ENCODE results near the gene HIGD1A. TPM values are rescaled to one million over a fixed set of nuclear protein-coding genes. Genes with fewer than 3 reads are reported as not detected.

HIGD1A gene
- total RNA-seq, 1 donor from 2014 or later: 173 TPM

GRCh38 chr3:42802876-42803413 is 1.3 kb downstream of the HIGD1A start:
- Histone ChIP-seq H3K4me3 (peak overlapping the region; percentile 77 to 90), H3K9me3 (no peaks in the 10 kb centered on the region), H3K27ac (peak overlapping the region; percentile 96), H3K36me3 (no peaks in the 10 kb centered on the region), H3K27me3 (no peaks in the 10 kb centered on the region), H3K4me1 (peaks cover 46% of the 10 kb centered on the region)
- TF ChIP-seq POLR2AphosphoS5 (IDR thresholded peaks at IDR 0.05; ENCODE audit: insufficient read depth in 1 of 2, low read depth in 1 of 2): no peak
- TF ChIP-seq CTCF (IDR thresholded peaks at IDR 0.05): no peak
- TF ChIP-seq POLR2A (IDR thresholded peaks at IDR 0.05): no peak
- DNase-seq (ENCODE audit: extremely low spot score in 2 of 2): no peak
- intact Hi-C loops (cut with DNase I): no loop called here

- H3K27ac ChIP-seq: peak overlapping the region; percentile 30
- no peaks in the 10 kb centered on the region for H3K27me3 ChIP-seq
- H3K4me1 ChIP-seq: peaks cover 46% of the 10 kb centered on the region
- intact Hi-C loops (cut with DNase I): no loop called here
- no peaks in the 10 kb centered on the region for H3K36me3 ChIP-seq
- no peak overlapping the region for H3K4me3 ChIP-seq
- TF ChIP-seq POLR2AphosphoS5 (IDR thresholded peaks at IDR 0.05; ENCODE audit: insufficient read depth in 1 of 2, low read depth in 1 of 2) (no peak), POLR2A (IDR thresholded peaks at IDR 0.05) (no peak)
- H3K9me3 ChIP-seq: no peaks in the 10 kb centered on the region
- DNase-seq (ENCODE audit: extremely low spot score in 2 of 2): no peak
These were observed 2.5 kb downstream of the HIGD1A start for GRCh38 chr3:42801784-42802183.

- no peak overlapping the region for H3K27ac ChIP-seq
- intact Hi-C loops (cut with DNase I): no loop called here
- TF ChIP-seq POLR2A (IDR thresholded peaks at IDR 0.05) (no peak), CTCF (IDR thresholded peaks at IDR 0.05) (no peak), POLR2AphosphoS5 (IDR thresholded peaks at IDR 0.05; ENCODE audit: insufficient read depth in 1 of 2, low read depth in 1 of 2) (no peak)
- H3K27me3 ChIP-seq: no peaks in the 10 kb centered on the region
- no peak for DNase-seq (ENCODE audit: extremely low spot score in 2 of 2)
- H3K9me3 ChIP-seq: no peaks in the 10 kb centered on the region
- peaks cover 46% of the 10 kb centered on the region for H3K4me1 ChIP-seq
- no peaks in the 10 kb centered on the region for H3K36me3 ChIP-seq
- no peak overlapping the region for H3K4me3 ChIP-seq
These were observed 3.2 kb downstream of the HIGD1A start for GRCh38 chr3:42801048-42801620.

- TF ChIP-seq POLR2AphosphoS5 (IDR thresholded peaks at IDR 0.05; ENCODE audit: insufficient read depth in 1 of 2, low read depth in 1 of 2) (no peak), CTCF (IDR thresholded peaks at IDR 0.05) (no peak), POLR2A (IDR thresholded peaks at IDR 0.05) (no peak)
- no peaks in the 10 kb centered on the region for H3K9me3 ChIP-seq
- H3K27ac ChIP-seq: no peak overlapping the region
- no peaks in the 10 kb centered on the region for H3K36me3 ChIP-seq
- no peak for DNase-seq (ENCODE audit: extremely low spot score in 2 of 2)
- no peaks in the 10 kb centered on the region for H3K27me3 ChIP-seq
- H3K4me1 ChIP-seq: peaks cover 44% of the 10 kb centered on the region
- no peak overlapping the region for H3K4me3 ChIP-seq
- intact Hi-C loops (cut with DNase I): no loop called here
These were observed 4.0 kb downstream of the HIGD1A start for GRCh38 chr3:42800251-42800650.

GRCh38 chr3:42799376-42799775 is 4.9 kb downstream of the HIGD1A start:
- no peaks in the 10 kb centered on the region for H3K27me3 ChIP-seq
- DNase-seq (ENCODE audit: extremely low spot score in 2 of 2): no peak
- TF ChIP-seq POLR2AphosphoS5 (IDR thresholded peaks at IDR 0.05; ENCODE audit: insufficient read depth in 1 of 2, low read depth in 1 of 2) (no peak), CTCF (IDR thresholded peaks at IDR 0.05) (no peak), POLR2A (IDR thresholded peaks at IDR 0.05) (no peak)
- intact Hi-C loops (cut with DNase I): no loop called here
- H3K4me1 ChIP-seq: peaks cover 39% of the 10 kb centered on the region
- no peak overlapping the region for H3K27ac ChIP-seq
- no peaks in the 10 kb centered on the region for H3K36me3 ChIP-seq
- H3K4me3 ChIP-seq: no peak overlapping the region
- H3K9me3 ChIP-seq: no peaks in the 10 kb centered on the region

Measured in vagina (tissue), 2 donors.